Measurements from ENCODE around the gene MOB3A.
"Not testable (repeated sequence)": the region's sequence is repeated elsewhere in the genome, so short reads cannot be mapped to it uniquely, and the experiment has no call there.

Gene MOB3A

DNA sequence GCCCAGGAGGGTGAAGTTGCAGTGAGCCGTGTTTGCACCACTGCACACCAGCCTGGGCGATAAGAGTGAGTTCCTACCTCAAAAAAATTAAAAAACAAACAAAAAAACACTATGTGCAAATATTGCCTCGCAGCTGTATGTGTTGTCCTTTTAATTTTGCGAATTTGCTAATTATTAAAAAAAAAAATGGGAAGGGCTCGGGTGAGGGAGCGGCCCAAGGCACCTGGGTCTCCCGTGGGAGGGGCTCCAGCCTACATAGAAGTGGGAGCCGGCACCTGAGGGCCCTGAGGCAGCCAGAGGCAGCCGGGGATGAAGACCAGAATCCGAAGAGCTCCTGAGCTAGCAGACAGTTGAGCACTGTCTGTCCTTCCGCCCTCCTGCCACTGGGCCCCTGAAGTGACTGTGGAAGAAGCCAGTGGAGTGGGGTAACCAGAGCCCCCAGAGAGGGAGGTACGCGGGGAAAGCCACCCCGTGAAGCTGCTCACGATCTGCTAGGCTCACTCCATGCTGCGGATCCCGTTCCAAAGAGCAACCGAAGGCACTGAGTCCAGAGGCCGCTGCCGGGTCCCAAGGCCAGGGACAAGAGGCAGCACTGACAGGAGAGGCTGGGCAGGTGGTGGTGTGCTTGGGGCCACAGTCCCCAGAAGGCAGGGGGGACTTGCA is 7.0 kb upstream of the MOB3A start:
- DNase-seq, result no peak

DNA sequence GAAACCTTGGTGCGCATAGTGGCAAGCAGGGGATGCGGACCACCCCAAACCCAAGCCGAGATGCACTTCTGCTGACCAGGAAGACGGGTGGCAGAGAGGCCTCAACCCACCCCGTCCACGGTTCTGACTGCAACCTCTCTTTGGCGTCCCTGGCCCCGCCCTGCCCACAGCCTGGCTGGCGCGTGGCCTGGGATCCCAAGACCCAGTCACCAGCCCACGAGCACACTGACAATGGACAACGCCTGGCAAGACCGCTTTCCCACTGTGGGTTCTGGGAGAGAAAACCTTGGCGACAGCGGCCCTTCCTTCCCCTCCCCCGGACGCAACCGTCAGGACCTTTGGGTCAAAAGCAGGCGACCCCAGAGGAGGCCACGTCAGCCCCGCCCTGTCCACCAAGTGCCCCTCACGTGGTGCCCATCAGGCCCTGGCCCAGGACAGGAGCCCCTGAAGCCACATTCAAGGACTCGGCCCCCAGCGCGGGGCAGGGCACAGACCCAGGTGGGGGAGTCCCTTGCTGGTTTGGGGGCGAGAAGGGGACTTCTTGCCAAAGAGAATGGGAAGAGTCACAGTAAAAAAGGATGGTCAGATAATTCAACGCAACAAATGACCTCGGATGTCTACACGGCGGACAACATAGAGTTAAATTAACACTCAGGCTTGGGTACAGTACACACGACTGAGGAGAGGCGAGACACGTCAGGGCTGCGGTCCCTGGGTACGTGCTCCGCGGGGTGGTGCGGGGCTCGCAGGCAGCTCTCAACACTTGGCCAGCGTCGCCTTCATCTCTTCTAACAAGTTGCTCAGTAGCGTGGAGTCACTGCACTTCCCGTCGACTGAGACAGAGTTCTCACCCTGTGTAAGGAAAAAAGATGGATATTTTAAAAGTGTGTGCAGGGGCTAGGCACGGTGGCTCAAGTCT is 5.5 kb upstream of the MOB3A start:
- no peak for DNase-seq

DNA sequence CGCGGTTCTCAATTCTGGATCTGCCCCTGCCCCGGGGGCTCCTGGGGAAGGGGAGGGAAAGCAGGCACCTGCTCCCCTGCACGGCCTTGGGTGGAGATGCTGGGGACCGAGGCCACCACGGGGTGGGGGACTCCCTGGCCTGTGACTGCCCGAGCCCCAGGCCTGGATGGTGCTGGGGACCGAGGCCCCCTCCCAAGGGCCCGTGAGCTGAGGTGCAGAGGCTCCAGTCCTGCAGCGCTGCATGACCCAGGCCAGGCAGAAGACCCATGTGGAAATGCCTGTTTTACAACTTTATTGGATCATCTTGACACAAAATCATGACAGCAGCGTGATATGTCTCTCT is 4.6 kb upstream of the MOB3A start:
- DNase-seq, result no peak

DNA sequence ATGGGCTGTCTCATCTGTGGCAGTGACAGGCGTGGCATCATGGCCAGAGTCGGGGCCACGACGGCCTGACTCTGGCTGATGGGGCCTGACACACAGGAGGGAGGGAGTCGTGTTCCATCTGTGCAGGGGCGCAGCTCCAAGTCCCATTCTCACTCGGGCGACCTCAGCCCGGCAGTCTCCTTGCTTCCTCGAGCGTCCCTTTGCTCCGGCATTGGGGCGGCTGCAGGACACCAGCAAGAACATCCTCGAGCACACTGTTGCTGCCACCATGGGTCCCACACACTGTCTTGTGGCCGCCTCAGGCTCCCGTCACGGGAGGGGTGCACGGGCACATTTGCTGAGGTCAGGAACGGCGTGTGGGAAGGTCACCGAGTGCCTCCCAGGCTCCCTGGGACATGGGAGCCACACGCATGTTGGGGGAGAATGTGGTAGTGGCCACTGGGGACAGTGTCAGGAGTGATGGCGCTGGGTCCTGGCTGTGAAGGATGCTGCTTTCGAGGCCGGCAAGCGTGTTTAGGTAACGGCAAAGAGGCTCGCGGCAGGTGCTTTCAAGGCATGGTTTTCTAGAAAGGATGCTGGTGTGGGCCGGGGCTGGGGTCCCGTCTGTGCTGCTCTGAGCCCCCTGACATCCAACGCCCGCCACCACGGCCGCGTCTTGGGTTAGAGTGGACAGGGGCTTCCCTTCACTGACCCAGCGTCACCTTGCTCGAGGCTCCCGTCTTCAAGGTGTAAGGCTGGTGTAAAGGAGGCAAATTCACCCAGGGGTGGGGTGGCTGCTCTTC is 4.0 kb upstream of the MOB3A start:
- no peak for DNase-seq

DNA sequence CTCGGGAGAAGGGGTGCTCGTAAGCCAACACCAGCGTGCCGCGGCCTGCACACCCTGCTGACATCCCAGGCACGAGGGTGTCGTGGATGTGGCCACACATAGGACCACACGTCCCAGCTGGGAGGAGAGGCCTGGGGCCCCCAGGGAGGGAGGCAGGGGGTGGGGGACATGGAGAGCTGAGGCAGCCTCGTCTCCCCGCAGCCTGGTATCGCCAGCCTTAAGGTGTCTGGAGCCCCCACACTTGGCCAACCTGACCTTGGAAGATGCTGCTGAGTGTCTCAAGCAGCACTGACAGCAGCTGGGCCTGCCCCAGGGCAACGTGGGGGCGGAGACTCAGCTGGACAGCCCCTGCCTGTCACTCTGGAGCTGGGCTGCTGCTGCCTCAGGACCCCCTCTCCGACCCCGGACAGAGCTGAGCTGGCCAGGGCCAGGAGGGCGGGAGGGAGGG is 3.0 kb upstream of the MOB3A start:
- DNase-seq, result no peak

DNA sequence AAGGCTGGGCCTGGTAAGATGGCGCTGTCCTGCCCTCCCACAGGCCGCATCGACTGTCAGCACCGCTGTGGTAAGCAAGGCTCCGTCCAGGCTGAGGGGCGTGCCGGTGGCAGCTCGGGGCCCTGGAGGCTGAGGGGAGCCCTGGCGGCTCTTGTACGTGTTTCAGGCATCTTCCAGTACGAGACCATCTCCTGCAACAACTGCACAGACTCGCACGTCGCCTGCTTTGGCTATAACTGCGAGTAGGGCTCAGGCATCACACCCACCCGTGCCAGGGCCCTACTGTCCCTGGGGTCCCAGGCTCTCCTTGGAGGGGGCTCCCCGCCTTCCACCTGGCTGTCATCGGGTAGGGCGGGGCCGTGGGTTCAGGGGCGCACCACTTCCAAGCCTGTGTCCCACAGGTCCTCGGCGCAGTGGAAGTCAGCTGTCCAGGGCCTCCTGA is 1.8 kb upstream of the MOB3A start:
- DNase-seq, result no peak

- no peak for DNase-seq
Measured at GRCh38 chr19:2097203-2097885, 1.2 kb upstream of the MOB3A start.

- DNase-seq, result peak; percentile 99
Measured at GRCh38 chr19:2096480-2097202, 515 bp upstream of the MOB3A start, which contains the start of gene IZUMO4. IZUMO4 (plus strand) TSS chr19:2096915; CDS start chr19:2096946, 31 bp downstream.

DNA sequence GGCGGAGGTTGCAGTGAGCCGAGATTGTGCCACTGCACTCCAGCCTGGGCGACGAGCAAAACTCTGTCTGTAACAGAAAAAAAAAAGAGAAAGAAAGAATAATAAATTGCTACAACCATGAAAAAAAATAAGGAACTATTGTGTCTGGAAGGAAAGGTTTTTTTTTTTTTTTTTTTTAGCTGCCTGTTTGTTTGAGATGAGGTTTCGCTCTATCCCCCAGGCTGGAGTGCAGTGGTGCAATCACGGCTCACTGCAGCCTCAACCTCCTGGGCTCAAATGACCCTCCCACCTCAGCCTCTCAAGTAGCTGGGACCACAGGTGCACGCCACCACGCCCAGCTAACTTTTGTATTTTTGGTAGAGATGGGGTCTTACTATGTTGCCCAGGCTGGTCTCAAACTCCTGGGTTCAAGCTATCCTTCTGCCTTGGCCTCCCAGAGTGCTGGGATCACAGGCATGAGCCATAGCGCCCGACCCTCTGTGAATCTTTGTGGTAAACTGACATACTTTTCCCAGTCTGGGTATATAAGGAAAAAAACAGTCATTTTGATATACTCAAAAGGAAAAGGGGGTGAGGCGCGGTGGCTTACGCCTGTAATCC is 4.1 kb downstream of the MOB3A start:
- DNase-seq, result not testable (repeated sequence)

GRCh38 chr19:2089727-2090053 is 6.4 kb downstream of the MOB3A start:
- no peak for DNase-seq

- DNase-seq, result no peak
Measured at GRCh38 chr19:2089001-2089711, 7.0 kb downstream of the MOB3A start.

- DNase-seq, result no peak
Measured at GRCh38 chr19:2087621-2088100, 8.5 kb downstream of the MOB3A start.

DNA sequence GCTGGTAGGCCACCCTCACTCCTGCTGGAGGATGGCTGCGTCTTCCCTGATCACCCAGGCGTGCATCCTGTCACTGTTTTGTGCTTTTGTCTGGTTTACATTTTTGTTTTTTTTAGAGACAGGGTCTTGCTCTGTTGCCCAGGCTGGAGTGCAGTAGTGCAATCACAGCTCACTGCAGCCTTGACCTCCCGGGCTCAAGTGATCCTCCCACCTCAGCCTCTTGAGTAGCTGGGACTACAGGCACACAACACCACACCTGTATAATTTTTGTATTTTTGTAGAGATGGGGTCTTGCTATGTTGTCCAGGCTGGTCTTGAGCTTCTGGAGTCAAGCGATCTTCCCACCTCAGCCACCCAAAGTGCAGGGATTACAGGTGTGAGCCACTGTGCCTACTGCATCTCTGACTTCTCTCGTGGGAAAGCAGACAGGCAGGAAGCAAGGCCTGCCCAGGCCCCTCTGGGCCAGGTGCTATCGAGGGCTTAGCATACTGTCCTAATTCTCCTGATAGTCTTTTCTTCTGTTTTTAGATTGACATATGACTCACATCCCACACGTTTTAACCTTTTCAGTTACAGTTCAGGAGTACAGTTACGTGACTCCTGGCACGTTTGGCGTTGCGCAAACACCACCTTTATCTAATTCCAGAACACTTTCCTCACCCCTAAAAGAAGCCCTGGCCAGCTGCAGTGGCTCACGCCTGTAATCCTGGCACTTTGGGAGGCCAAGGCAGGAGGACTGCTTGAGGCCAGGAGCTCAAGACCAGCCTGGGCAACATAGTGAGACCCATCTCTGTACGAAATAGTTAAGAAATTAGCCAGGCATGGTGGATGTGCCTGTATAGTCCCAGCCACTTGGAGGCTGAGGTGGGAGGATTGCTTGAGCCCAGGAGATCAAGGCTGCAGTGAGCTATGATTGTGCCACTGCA is 9.2 kb downstream of the MOB3A start:
- DNase-seq, result not testable (repeated sequence)

GRCh38 chr19:2084993-2085720 is 11.0 kb downstream of the MOB3A start:
- no peak for DNase-seq

- no peak for DNase-seq
Measured at GRCh38 chr19:2083174-2083854, 12.8 kb downstream of the MOB3A start.

- DNase-seq, result no peak
Measured at GRCh38 chr19:2081873-2082810, 14.0 kb downstream of the MOB3A start.

DNA sequence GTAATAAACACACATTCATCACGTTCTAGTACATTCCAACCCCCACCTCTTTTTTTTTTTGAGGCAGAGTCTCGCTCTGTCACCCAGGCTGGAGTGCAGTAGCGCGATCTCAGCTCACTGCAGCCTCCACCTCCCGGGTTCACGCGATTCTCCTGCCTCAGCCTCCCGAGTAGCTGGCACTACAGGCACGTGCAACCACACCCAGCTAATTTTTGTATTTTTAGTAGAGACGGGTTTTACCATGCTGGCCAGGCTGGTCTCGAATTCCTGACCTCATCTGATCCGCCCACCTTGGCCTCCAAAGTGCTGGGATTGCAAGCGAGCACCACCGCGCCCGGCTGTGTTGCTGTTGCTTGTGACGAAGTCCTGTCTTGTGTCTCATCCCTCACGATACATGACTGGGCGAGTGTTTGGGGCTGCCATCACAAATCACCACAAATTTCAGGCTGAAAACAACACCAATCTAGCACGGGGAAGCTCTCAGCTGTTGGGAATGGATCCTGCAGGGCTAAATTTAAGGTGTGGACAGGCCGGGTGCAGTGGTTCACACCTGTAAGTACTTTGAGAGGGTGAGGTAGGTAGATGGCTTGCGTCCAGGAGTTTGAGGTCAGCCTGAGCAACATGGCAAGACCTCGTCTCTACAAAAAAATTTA is 15.7 kb downstream of the MOB3A start:
- no peak for DNase-seq
